Measurements from ENCODE around the gene ZSCAN16. TPM values are rescaled to one million over a fixed set of nuclear protein-coding genes. Genes with fewer than 3 reads are reported as not detected.

The ZSCAN16 gene
- total and polyA plus RNA-seq, 2 of the 13 experiments (the other 11 are each of a cell fraction or from before 2014, with no cell fraction given), result 5.7 to 12.7 TPM

DNA sequence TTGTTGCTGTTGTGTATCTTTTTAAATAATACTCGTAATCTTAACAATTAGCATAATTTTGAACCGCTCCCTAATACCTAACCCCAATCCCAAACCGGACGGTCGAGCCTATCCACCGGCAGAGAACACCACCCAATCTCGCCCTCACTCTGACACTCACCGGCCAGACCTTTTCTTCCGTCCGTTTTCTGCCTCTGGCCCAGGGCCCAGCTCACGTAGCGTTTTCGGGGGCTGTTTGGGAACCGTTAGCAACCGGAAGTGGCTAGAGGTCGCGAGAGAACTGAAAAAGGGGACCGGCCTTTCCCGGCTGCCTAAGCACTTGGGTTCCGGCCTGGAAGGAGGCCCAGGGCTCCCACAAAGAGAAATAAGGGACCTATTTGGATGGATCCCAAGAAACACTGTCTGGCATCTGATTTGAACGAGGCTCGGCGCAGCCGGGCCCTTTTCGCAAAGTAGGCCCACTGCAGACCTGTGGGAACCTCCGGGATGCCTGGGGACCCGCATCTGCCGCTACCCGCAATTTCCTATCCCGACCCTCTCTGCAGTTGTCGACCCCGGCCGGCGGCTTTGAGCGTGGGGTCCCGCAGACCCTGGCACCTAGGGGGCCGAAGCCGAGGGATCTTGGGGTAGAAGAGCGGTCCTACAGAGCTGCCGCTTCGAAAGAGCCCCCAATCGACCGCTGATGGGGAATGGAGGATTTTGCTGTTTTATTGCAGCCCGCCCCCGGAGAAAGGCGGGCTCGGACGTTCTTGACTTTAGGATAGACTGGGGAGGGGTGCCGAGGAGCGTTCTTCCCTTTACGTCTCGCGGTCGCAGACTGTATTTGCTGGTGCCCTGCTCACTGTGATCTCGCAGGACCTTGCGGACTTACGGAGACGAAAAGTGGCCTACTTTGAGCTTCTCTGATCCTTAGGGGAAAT is 12.4 kb downstream of the ZSCAN16 start (continued):
- TF ChIP-seq, protein P1, sequence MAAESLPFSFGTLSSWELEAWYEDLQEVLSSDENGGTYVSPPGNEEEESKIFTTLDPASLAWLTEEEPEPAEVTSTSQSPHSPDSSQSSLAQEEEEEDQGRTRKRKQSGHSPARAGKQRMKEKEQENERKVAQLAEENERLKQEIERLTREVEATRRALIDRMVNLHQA (CRISPR knock-in tag; IDR thresholded peaks at IDR 0.05), result no peak
- TF ChIP-seq ZNF777 (CRISPR knock-in tag; IDR thresholded peaks at IDR 0.05), result peak; percentile 83
- peak; percentile 71; the same call in 1 of the 2 replicates for TF ChIP-seq ATF7-NPFF (CRISPR knock-in tag; IDR thresholded peaks at IDR 0.05; ENCODE audit: low read depth)
- TF ChIP-seq ATF1 (CRISPR knock-in tag; IDR thresholded peaks at IDR 0.05), result peak; percentile 80
- TF ChIP-seq, protein P2, sequence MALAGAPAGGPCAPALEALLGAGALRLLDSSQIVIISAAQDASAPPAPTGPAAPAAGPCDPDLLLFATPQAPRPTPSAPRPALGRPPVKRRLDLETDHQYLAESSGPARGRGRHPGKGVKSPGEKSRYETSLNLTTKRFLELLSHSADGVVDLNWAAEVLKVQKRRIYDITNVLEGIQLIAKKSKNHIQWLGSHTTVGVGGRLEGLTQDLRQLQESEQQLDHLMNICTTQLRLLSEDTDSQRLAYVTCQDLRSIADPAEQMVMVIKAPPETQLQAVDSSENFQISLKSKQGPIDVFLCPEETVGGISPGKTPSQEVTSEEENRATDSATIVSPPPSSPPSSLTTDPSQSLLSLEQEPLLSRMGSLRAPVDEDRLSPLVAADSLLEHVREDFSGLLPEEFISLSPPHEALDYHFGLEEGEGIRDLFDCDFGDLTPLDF (CRISPR knock-in tag; IDR thresholded peaks at IDR 0.05), result peak; percentile 71
- TF ChIP-seq ZNF326 (CRISPR knock-in tag; IDR thresholded peaks at IDR 0.05; ENCODE audit: borderline replicate concordance), result 0 out of 2 replicates have a peak, but pooled peaks have one; percentile 29
- TF ChIP-seq MYC (CRISPR knock-in tag; IDR thresholded peaks at IDR 0.05; ENCODE audit: borderline replicate concordance), result peak; percentile 75; the same call in 1 of the 2 replicates
- TF ChIP-seq, protein P3, sequence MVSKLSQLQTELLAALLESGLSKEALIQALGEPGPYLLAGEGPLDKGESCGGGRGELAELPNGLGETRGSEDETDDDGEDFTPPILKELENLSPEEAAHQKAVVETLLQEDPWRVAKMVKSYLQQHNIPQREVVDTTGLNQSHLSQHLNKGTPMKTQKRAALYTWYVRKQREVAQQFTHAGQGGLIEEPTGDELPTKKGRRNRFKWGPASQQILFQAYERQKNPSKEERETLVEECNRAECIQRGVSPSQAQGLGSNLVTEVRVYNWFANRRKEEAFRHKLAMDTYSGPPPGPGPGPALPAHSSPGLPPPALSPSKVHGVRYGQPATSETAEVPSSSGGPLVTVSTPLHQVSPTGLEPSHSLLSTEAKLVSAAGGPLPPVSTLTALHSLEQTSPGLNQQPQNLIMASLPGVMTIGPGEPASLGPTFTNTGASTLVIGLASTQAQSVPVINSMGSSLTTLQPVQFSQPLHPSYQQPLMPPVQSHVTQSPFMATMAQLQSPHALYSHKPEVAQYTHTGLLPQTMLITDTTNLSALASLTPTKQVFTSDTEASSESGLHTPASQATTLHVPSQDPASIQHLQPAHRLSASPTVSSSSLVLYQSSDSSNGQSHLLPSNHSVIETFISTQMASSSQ (IDR thresholded peaks at IDR 0.05; ENCODE audit: low read depth), result no peak; the same call in 1 of the 2 replicates
- TF ChIP-seq, protein P3 (CRISPR knock-in tag; IDR thresholded peaks at IDR 0.05; ENCODE audit: borderline replicate concordance), result peak; percentile 69; the same call in 1 of the 2 replicates
- peak; percentile 59; the same call in 1 of the 2 replicates for TF ChIP-seq TMF1 (CRISPR knock-in tag; IDR thresholded peaks at IDR 0.05; ENCODE audit: low read depth)
- 0 out of 2 replicates have a peak, but pooled peaks have one; percentile 62 for TF ChIP-seq HNRNPL (IDR thresholded peaks at IDR 0.05; ENCODE audit: low read depth, low read length)
- TF ChIP-seq, protein P4, sequence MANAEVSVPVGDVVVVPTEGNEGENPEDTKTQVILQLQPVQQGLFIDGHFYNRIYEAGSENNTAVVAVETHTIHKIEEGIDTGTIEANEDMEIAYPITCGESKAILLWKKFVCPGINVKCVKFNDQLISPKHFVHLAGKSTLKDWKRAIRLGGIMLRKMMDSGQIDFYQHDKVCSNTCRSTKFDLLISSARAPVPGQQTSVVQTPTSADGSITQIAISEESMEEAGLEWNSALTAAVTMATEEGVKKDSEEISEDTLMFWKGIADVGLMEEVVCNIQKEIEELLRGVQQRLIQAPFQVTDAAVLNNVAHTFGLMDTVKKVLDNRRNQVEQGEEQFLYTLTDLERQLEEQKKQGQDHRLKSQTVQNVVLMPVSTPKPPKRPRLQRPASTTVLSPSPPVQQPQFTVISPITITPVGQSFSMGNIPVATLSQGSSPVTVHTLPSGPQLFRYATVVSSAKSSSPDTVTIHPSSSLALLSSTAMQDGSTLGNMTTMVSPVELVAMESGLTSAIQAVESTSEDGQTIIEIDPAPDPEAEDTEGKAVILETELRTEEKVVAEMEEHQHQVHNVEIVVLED (CRISPR knock-in tag; IDR thresholded peaks at IDR 0.05; ENCODE audit: borderline replicate concordance), result peak; percentile 87
- no peak for TF ChIP-seq ZC3H4 (CRISPR knock-in tag; IDR thresholded peaks at IDR 0.05; ENCODE audit: borderline replicate concordance)
- no peak for TF ChIP-seq SRSF9 (IDR thresholded peaks at IDR 0.05; ENCODE audit: borderline replicate concordance, insufficient read depth, low read depth, low read length, poor library complexity, severe bottlenecking)
- peak; percentile 92 for TF ChIP-seq ARNT2 (CRISPR knock-in tag; IDR thresholded peaks at IDR 0.05; ENCODE audit: low read depth)
- TF ChIP-seq KDM5B (CRISPR knock-in tag; IDR thresholded peaks at IDR 0.05; ENCODE audit: borderline replicate concordance), result peak; percentile 83
- TF ChIP-seq BRCA1 (CRISPR knock-in tag; IDR thresholded peaks at IDR 0.05), result 0 out of 2 replicates have a peak, but pooled peaks have one; percentile 72
- TF ChIP-seq ELF1 (CRISPR knock-in tag; IDR thresholded peaks at IDR 0.05), result peak; percentile 87
- TF ChIP-seq ZNF614 (CRISPR knock-in tag; IDR thresholded peaks at IDR 0.05; ENCODE audit: borderline replicate concordance), result peak; percentile 93
- TF ChIP-seq CHD4 (IDR thresholded peaks at IDR 0.05; ENCODE audit: borderline replicate concordance, low read length), result no peak
- 0 out of 2 replicates have a peak, but pooled peaks have one; percentile 9 for TF ChIP-seq KDM1A (CRISPR knock-in tag; IDR thresholded peaks at IDR 0.05)
